HL-60 (cell line): ENCODE measurements around the gene ISCU.

Experiments
- DNase-seq, 2 experiments: peaks; one replicate each; pipeline ENCODE4 v3.0.0-alpha.2; 2010 to 2020; ENCODE audit warnings: low read depth in 1 of 2, low spot score in 1 of 2
- H3K27ac ChIP-seq: fragments of 250-450 bp; sonication (Bioruptor Pico); replicated peaks from 2 replicates; pipeline ENCODE4 v1.5.1; 2020; ENCODE audit warnings: mild to moderate bottlenecking, moderate library complexity
- H3K27me3 ChIP-seq: fragments of 250-450 bp; sonication (Bioruptor Pico); 2 replicates; pipeline ENCODE4 v1.5.1; 2021; ENCODE audit warnings: mild to moderate bottlenecking, moderate library complexity; ENCODE audit not compliant: insufficient read depth, poor library complexity, severe bottlenecking
- H3K4me3 ChIP-seq: replicated peaks from 2 replicates; pipeline ENCODE4 v1.5.1; 2011; ENCODE audit warnings: mild to moderate bottlenecking, control low read depth, low read length; ENCODE audit not compliant: insufficient read depth
- GABPA ChIP-seq: IDR thresholded peaks from 2 replicates; pipeline ENCODE4 v1.6.1; 2012; ENCODE audit warnings: low read depth
- POLR2AphosphoS5 ChIP-seq: IDR thresholded peaks from 2 replicates; pipeline ENCODE4 v1.6.1; 2012; ENCODE audit warnings: low read depth
- SPI1 ChIP-seq: IDR thresholded peaks from 2 replicates; pipeline ENCODE4 v1.6.1; 2012; ENCODE audit warnings: low read depth, mild to moderate bottlenecking, borderline replicate concordance
- TF ChIP-seq, protein P1 (sequence below): IDR thresholded peaks from 2 replicates; pipeline ENCODE4 v1.6.1; 2012; ENCODE audit warnings: low read depth; ENCODE audit not compliant: insufficient replicate concordance
- TF ChIP-seq, protein P2 (sequence below): IDR thresholded peaks from one replicate; pipeline ENCODE4 v1.5.1; 2011; ENCODE audit warnings: low read length, control low read depth, inconsistent platforms; ENCODE audit not compliant: insufficient read depth

The ISCU gene

DNA sequence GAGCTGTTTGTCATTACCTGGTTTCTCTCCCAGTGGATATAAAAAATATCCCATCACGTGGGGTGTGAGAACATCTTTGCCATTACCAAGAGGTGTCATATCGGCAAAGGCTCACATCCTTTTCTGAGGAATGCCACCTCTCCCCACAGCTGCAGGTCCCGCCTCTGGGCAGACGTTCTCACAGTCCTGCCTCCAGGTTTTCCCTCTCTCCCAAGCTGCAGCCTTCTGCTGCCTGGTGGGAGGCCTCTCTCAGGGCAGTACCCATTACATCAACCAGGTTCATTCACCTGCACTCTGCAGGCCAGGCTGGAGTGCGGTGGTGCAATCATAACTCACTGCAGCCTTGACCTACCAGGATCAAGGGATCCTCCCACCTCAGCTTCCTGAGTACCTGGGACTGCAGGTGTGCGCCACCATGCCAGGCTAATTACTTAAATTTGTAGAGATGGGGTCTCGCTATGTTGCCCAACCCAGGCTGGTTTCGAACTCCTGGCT is 50.4 kb downstream of the ISCU start:
- Histone ChIP-seq H3K27me3 (no peaks in the 10 kb centered on the region), H3K4me3 (no peak overlapping the region), H3K27ac (no peak overlapping the region)
- TF ChIP-seq, protein P1, sequence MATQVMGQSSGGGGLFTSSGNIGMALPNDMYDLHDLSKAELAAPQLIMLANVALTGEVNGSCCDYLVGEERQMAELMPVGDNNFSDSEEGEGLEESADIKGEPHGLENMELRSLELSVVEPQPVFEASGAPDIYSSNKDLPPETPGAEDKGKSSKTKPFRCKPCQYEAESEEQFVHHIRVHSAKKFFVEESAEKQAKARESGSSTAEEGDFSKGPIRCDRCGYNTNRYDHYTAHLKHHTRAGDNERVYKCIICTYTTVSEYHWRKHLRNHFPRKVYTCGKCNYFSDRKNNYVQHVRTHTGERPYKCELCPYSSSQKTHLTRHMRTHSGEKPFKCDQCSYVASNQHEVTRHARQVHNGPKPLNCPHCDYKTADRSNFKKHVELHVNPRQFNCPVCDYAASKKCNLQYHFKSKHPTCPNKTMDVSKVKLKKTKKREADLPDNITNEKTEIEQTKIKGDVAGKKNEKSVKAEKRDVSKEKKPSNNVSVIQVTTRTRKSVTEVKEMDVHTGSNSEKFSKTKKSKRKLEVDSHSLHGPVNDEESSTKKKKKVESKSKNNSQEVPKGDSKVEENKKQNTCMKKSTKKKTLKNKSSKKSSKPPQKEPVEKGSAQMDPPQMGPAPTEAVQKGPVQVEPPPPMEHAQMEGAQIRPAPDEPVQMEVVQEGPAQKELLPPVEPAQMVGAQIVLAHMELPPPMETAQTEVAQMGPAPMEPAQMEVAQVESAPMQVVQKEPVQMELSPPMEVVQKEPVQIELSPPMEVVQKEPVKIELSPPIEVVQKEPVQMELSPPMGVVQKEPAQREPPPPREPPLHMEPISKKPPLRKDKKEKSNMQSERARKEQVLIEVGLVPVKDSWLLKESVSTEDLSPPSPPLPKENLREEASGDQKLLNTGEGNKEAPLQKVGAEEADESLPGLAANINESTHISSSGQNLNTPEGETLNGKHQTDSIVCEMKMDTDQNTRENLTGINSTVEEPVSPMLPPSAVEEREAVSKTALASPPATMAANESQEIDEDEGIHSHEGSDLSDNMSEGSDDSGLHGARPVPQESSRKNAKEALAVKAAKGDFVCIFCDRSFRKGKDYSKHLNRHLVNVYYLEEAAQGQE: no peak
- TF ChIP-seq POLR2AphosphoS5: no peak
- DNase-seq: no peak

- no peaks in the 10 kb centered on the region for H3K27me3 ChIP-seq
- TF ChIP-seq SPI1: no peak
- TF ChIP-seq POLR2AphosphoS5: no peak
- TF ChIP-seq, protein P2, sequence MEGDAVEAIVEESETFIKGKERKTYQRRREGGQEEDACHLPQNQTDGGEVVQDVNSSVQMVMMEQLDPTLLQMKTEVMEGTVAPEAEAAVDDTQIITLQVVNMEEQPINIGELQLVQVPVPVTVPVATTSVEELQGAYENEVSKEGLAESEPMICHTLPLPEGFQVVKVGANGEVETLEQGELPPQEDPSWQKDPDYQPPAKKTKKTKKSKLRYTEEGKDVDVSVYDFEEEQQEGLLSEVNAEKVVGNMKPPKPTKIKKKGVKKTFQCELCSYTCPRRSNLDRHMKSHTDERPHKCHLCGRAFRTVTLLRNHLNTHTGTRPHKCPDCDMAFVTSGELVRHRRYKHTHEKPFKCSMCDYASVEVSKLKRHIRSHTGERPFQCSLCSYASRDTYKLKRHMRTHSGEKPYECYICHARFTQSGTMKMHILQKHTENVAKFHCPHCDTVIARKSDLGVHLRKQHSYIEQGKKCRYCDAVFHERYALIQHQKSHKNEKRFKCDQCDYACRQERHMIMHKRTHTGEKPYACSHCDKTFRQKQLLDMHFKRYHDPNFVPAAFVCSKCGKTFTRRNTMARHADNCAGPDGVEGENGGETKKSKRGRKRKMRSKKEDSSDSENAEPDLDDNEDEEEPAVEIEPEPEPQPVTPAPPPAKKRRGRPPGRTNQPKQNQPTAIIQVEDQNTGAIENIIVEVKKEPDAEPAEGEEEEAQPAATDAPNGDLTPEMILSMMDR: no peak
- no peak for TF ChIP-seq GABPA
- TF ChIP-seq, protein P1: no peak
- no peak overlapping the region for H3K4me3 ChIP-seq
- no peak for DNase-seq
- no peak overlapping the region for H3K27ac ChIP-seq
These were observed 51.2 kb downstream of the ISCU start for GRCh38 chr12:108613548-108613947.

DNA sequence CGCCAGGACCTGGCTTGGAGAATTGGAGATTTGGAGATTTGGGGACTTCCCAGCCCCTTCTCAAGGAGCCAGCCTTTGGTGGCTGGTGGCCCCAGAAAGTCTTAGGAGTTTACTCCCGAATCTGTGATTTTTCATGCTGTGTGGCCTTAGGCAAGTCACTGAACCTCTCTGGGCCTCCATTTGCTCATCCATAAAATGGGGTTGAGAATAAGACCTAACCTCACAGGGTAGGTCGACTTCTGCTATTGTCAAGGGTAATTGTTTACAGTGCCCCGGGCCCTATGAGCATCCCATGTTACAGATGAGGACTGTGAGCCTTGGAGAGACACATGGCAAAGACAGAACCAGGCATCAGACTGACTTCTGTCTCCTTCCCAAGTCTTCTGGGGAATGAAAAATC is 51.6 kb downstream of the ISCU start:
- DNase-seq: no peak
- Histone ChIP-seq H3K27ac (no peak overlapping the region), H3K27me3 (no peaks in the 10 kb centered on the region), H3K4me3 (no peak overlapping the region)
- TF ChIP-seq POLR2AphosphoS5 (no peak), SPI1 (no peak), GABPA (no peak)
- TF ChIP-seq, protein P2: no peak
- TF ChIP-seq, protein P1: no peak
